ENCODE results near the gene TLE6. TPM values are rescaled to one million over a fixed set of nuclear protein-coding genes. Genes with fewer than 3 reads are reported as not detected.
A peak's percentile ranks its signal among the peaks of the same experiment; 100 is the strongest.

The TLE6 gene
- total RNA-seq, 1 donor from 2014 or later, result 0.44 TPM

- peaks cover 53% of the 10 kb centered on the region for H3K27me3 Mint-ChIP-seq (ENCODE audit: low read depth)
- H3K9me3 Mint-ChIP-seq, result no peaks in the 10 kb centered on the region
- no peak for DNase-seq (ENCODE audit: low read depth, low spot score)
- H3K27ac Mint-ChIP-seq (ENCODE audit: unreplicated experiment), result no peak overlapping the region
- no peak for TF ChIP-seq CTCF (conservative IDR thresholded peaks at IDR 0.05)
- no peaks in the 10 kb centered on the region for H3K36me3 Mint-ChIP-seq (ENCODE audit: low read depth)
- H3K4me3 Mint-ChIP-seq, result no peak overlapping the region
- no peaks in the 10 kb centered on the region for H3K4me1 Mint-ChIP-seq
These were observed 17.3 kb downstream of the TLE6 start for GRCh38 chr19:2994588-2995131.

DNA sequence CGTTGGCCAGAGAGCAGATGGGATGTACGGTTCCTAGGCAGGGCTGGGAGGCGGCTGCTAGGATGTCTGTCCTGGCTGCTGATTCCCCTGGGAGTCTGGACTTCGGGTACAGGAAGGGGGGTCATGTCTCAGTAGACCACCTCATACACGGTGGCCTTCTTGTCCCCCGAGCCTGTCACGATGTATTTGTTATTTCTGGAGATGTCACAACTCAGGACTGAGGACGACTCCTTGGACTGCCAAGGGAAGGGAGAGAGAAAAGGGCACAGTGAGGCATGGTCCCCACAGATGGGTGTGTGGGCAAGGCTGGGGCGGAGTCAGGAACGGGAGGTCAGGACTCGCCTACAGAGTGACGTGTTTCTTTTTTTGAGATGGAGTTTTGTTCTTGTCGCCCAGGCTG lies 20.4 kb downstream of the TLE6 start:
- H3K9me3 Mint-ChIP-seq, result no peaks in the 10 kb centered on the region
- no peaks in the 10 kb centered on the region for H3K4me1 Mint-ChIP-seq
- H3K27ac Mint-ChIP-seq (ENCODE audit: unreplicated experiment), result no peak overlapping the region
- DNase-seq (ENCODE audit: low read depth, low spot score), result no peak
- no peak for TF ChIP-seq CTCF (conservative IDR thresholded peaks at IDR 0.05)
- peaks cover 40% of the 10 kb centered on the region for H3K27me3 Mint-ChIP-seq (ENCODE audit: low read depth)
- no peak overlapping the region for H3K4me3 Mint-ChIP-seq
- H3K36me3 Mint-ChIP-seq (ENCODE audit: low read depth), result no peaks in the 10 kb centered on the region

DNA sequence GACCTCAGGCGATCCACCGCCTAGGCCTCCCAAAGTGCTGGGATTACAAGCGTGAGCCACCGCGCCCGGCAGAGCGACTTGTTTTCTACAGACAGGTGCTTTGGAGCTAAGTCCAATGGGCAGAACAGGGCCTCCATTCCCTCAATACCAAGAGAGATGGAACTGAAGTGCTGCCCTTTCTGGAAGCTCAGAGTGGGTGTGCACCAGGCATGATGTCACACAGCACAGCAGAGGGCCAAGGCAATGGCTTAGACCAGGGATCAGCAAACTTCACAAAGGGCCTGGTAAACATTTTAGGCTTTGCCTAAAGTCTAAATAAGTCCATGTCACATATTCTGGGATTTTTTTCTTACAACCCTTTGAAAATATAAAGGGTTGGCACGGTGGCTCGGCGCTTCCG lies 21.3 kb downstream of the TLE6 start:
- Mint-ChIP-seq H3K27me3 (ENCODE audit: low read depth) (peaks cover 34% of the 10 kb centered on the region), H3K27ac (ENCODE audit: unreplicated experiment) (no peak overlapping the region), H3K4me3 (no peak overlapping the region), H3K9me3 (no peaks in the 10 kb centered on the region), H3K4me1 (peaks cover 5% of the 10 kb centered on the region), H3K36me3 (ENCODE audit: low read depth) (no peaks in the 10 kb centered on the region)
- DNase-seq (ENCODE audit: low read depth, low spot score), result no peak
- no peak for TF ChIP-seq CTCF (conservative IDR thresholded peaks at IDR 0.05)

DNA sequence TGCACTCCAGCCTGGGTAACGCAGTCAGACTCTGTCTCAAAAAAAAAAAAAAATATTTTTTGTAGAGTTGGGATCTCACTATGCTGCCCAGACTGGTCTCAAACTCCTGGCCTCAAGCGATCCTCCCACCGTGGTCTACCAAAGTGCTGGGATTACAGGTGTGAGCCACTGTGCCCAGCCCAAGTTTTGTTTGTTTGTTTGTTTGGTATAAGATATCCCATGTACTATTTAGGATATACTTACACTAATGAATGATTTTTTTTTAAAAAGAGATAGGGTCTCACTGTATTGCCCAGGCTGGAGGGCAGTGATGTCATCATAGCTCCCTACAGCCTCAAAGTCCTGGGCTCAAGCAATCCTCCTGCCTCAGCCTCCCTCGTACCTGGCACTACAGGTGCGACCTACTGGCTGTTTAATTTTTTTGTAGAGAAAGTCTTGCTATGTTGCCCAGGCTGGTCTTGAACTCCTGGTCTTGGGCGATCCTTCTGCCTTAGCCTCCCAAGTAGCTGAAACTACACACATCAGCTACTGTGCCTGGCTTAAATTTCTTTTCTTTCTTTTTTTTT lies 24.0 kb downstream of the TLE6 start:
- Mint-ChIP-seq H3K9me3 (no peaks in the 10 kb centered on the region), H3K27ac (ENCODE audit: unreplicated experiment) (no peak overlapping the region), H3K4me1 (peaks cover 5% of the 10 kb centered on the region), H3K36me3 (ENCODE audit: low read depth) (no peaks in the 10 kb centered on the region), H3K4me3 (no peak overlapping the region), H3K27me3 (ENCODE audit: low read depth) (peaks cover 32% of the 10 kb centered on the region)
- no peak for DNase-seq (ENCODE audit: low read depth, low spot score)
- no peak for TF ChIP-seq CTCF (conservative IDR thresholded peaks at IDR 0.05)

GRCh38 chr19:3003046-3003445 lies 25.7 kb downstream of the TLE6 start:
- Mint-ChIP-seq H3K4me1 (peaks cover 5% of the 10 kb centered on the region), H3K9me3 (no peaks in the 10 kb centered on the region)
- no peak for TF ChIP-seq CTCF (conservative IDR thresholded peaks at IDR 0.05)

More at GRCh38 chr19:3003046-3003445, 25.7 kb downstream of the TLE6 start:
- Mint-ChIP-seq H3K36me3 (ENCODE audit: low read depth) (no peaks in the 10 kb centered on the region), H3K4me3 (no peak overlapping the region), H3K27me3 (ENCODE audit: low read depth) (peaks cover 20% of the 10 kb centered on the region), H3K27ac (ENCODE audit: unreplicated experiment) (no peak overlapping the region)
- DNase-seq (ENCODE audit: low read depth, low spot score), result peak; percentile 58
